AG09309 (cell line): ENCODE results near the gene GPR160.

Experiments used
- DNase-seq: peaks from one replicate; pipeline ENCODE4 v3.0.0-alpha.2; 2010; ENCODE audit warnings: low read depth
- H3K4me3 ChIP-seq: 2 replicates; pipeline ENCODE4 v1.5.1; 2011; ENCODE audit warnings: mild to moderate bottlenecking, low read depth, low read length, moderate library complexity; ENCODE audit not compliant: control insufficient read depth
- TF ChIP-seq, protein P1 (sequence below): IDR thresholded peaks from 2 replicates; pipeline ENCODE4 v1.5.1; 2011; ENCODE audit warnings: mild to moderate bottlenecking, low read depth, low read length, inconsistent platforms; ENCODE audit not compliant: insufficient read depth, control insufficient read depth; ENCODE audit errors: missing control alignments

Gene GPR160

DNA sequence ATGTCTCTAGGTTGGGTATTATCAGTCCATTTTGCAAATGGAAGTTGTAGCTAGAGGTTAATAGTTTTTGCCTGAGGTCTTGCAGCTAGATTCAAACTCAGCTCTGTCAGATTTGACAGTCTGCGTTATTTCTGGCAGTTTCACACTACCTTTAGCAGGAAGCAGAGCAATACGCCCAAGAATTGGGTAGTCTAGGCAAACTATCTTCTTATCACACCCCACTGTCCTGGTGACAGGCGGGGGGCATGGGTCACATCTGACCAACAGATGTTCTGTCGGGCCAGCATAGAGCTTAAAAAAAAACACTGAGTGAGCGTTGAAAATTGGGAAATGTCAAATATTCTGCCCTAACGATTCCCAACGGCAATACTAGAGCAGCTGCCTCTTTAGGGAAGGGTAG is 5.7 kb downstream of the GPR160 start:
- TF ChIP-seq, protein P1, sequence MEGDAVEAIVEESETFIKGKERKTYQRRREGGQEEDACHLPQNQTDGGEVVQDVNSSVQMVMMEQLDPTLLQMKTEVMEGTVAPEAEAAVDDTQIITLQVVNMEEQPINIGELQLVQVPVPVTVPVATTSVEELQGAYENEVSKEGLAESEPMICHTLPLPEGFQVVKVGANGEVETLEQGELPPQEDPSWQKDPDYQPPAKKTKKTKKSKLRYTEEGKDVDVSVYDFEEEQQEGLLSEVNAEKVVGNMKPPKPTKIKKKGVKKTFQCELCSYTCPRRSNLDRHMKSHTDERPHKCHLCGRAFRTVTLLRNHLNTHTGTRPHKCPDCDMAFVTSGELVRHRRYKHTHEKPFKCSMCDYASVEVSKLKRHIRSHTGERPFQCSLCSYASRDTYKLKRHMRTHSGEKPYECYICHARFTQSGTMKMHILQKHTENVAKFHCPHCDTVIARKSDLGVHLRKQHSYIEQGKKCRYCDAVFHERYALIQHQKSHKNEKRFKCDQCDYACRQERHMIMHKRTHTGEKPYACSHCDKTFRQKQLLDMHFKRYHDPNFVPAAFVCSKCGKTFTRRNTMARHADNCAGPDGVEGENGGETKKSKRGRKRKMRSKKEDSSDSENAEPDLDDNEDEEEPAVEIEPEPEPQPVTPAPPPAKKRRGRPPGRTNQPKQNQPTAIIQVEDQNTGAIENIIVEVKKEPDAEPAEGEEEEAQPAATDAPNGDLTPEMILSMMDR = no peak
- no peak for DNase-seq
- no peak overlapping the region for H3K4me3 ChIP-seq

DNA sequence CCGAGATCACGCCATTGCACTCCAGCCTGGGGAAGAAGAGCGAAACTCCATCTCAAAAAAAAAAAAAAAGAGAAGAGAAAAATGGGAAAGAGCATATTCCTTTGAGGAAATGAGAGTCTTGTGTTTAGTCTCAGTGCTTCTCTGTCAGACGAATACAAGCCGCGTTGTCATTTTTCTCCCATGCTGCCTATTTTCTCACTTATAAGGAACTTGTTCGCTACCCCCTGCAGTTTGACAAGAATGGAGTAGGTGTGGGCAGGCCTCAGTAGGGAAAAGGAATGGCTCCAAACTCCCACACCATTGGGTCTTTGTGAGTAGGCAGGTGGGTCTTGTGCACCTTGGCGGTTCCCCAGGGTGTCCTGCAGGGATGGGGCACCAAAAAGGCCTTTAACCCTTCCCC is 6.5 kb downstream of the GPR160 start:
- no peak overlapping the region for H3K4me3 ChIP-seq
- DNase-seq = no peak
- TF ChIP-seq, protein P1 = no peak

DNA sequence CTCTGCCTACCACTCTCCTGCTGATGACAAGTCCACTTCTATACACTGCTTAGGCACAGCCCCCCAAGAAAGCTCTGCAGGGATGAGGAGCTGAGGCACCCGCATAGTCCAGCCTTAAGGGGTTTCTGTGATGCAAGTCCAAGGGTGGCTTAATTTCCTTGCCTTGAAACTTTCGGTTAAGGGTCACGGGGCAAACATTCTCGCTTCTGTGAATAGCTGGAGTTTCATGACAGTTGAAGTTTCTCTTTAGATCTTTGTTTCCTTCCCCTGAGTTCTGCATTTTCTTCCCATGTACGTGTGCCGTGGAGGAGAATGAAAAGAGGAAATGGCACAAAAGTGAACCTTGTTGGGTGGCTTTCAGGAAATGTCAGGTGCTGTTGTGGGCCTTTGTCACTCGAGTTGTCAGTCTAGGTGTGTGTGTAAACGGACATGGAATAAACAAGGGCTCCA is 7.0 kb downstream of the GPR160 start:
- no peak for DNase-seq
- H3K4me3 ChIP-seq = no peak overlapping the region
- TF ChIP-seq, protein P1 = no peak

DNA sequence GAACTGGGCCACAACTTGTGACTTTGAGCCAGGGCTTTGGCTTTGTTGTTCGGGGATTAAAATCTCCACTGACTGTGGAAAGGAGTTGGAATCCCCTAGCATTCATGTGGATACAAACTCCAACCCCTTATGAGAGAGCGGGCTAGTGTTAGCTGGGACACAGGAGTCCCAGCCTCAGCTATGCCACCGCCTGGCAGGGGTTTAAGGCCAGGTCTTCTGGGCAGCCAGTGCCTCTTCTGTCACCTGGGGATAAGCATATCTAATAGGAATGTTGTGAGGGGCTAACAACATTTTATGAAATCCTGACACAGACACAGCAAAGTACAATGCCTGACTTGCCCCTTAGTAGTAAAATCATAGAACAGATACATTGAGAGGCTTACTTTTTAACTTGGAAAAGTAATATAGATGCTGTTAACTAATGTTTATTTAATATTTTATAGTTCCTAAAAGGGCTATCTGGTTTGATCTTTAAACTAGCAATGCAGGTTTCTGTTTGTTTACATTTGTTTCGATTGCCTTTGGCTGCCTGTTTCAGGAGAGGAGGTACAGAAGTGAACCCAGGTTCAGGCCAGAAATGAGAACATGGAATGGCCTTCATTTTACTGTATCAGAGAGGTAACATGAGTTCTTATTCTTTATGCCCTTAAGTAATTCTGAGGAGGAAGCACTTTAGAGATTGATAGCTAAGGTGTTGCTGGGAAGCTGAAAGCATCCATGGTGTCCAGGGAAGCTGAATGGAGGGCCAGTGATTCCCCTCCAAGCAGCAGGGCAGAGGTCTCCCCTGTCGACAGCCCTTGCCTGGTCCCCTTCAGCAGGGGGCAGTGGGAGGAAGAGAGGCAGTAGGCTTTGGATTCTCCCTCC is 8.7 kb downstream of the GPR160 start:
- no peak for DNase-seq
- TF ChIP-seq, protein P1 = no peak
- H3K4me3 ChIP-seq = no peak overlapping the region

DNA sequence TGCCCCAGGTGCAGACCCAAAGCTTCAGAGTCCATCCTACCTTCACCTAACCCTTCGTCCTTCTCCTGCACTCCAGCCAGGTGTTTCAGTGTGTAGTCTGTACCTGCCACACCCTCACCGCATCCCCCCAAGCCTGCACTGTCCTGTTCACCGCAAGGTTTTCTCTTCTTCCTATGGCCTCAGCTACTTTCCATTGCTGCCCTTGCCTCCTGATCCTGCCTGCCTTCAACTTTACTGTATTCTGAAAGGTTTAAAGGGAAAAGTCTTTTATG is 9.3 kb downstream of the GPR160 start:
- DNase-seq = no peak
- TF ChIP-seq, protein P1 = no peak
- no peak overlapping the region for H3K4me3 ChIP-seq

DNA sequence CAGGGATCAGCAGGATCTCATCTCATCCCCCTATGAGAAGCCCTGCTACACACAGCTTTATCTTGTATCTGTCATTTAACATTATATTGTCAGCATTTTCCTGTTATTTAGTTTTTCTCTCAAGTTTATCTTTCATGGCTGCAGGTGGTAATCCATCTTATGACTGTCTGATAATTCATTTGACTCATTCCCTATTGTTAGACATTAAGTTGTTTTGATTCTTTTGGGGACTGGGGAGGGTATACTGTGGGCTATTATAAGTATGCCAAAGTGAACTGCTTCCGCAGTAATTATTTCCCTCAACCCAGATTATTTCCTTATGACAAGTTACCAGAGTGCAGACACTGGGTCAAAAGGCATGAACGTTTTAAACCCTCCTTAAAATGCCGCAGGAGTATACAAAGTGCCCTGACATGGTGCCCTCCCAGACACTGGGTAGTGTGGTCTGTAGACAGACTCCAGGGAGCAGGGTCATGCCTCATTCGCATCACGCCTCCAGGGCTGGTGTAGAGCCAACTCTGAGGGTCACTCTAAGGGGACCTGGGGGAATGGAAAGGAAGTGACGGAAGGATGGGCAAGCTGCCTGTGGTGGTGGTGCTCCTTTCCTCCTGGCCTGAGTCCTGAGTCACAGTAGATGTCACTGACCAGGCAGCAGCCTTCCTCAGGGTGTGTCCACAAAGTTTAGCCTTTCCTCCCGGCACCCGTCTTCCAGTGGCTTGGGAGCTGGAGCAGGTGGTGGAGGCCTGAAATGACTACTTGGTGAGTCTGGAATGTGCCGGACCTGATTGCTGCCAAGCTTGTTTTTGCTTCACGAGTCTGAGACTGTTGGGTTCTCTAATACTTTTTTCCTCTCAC is 11.6 kb downstream of the GPR160 start:
- TF ChIP-seq, protein P1 = no peak
- no peak overlapping the region for H3K4me3 ChIP-seq
- DNase-seq = no peak
